HG03103 (cell line): Measurements from ENCODE around the gene MAGOH.
A peak's percentile ranks its signal among the peaks of the same experiment; 100 is the strongest.
"Not testable (repeated sequence)": the region's sequence is repeated elsewhere in the genome, so short reads cannot be mapped to it uniquely, and the experiment has no call there.

Experiments
- ATAC-seq: cut with Tn5 transposase; IDR thresholded peaks from one replicate; pipeline ENCODE4 v1.9.1; 2021; ENCODE audit warnings: low read depth; ENCODE audit not compliant: unreplicated experiment

Gene MAGOH

DNA sequence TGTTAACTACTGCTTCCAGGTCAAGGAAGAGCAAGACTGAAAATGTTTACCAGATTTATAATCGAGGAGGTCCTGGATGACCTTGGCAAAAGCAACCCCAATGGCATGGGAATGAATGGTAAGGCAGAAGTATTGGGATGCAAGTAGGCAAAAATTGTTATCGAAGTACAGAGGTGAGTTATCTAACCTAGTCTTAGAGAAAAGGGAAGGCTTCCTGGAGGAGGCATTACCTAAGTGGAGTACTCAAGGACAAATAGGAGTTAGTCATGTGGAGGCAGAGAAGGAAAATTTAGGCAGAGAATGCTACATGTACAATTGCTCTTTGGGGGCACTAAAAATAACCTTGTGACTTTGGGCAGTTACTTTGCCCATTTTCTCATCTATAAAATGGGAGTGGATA lies 3.5 kb upstream of the MAGOH start:
- ATAC-seq = no peak

DNA sequence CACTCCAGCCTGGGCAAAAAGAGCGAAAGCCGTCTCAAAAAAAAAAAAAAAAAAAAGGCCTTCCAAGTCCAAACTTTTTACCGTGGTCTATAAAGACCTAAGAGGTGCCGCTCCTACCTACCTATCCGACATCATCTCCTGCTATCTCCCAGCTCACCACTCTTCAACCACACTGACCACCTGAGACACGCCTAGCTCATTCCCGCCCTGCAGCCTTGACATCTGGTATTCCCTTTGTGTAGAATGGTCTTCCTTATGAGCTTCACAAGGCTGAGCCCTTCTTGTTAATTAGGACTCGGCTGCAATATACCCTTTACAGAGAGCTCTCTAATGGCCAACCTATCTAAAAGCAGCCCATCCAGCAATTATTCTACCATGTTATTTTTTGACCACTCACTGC lies 680 bp downstream of the MAGOH start:
- no peak for ATAC-seq

DNA sequence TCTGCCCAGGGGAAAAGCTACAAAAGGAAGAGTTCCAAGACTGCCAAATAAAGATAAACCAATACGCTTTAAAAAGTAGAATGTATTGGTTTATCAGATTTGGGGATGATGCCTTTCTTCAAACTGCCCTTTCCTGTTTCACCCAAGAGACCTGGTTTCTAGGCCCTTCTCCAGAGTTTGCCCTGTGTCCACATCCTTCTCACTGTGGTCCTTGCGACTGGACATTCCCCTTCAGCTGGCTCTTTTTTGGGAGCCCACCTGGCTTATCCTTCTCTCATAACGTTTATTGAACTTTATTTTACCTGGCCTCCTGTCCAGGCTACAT lies 17.4 kb downstream of the MAGOH start:
- ATAC-seq = no peak

DNA sequence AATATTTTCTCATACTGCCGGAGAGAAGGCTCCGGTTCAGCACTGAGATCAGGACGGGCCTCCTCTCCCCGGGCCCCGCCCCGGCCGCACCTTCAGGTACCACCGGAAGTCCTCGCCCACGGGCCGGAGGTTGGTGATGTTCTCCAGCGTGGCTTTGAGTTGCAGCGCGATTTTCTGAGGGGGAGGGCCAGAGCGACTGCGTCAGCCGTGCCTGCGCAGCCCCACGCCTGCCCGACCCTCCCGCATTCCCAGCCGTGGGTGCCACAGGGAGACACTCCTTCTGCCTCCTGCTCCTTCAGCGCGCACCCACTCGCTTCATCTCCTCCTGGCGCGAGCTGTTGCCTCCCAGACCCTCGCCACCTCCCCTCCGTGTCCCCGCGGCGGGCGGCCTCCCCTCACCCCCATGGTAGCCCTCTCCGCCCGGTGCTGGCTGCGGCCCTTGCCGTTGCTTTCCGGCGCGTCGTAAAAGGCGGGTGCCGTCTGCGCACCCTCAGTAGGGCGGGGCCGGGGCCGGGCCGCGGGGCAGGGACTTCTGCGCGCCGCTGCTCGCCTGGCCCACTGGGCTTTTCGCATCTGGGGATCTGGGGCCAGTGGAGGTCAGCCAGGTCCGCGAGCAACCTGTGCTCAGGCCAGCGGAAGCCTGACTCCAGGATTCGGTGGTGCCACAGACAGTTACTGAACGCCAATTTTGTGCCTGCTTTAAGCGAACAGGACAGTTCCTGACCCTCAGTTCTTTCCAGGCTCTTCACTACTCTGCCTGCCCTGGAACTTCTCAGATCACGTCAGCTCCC lies 18.0 kb downstream of the MAGOH start, which contains the start of gene CZIB:
Gene CZIB (minus strand): TSS at position 464 of the 791 bp plus-strand sequence. CDS start 59 bp downstream, at position 405.
- ATAC-seq = peak; percentile 94

DNA sequence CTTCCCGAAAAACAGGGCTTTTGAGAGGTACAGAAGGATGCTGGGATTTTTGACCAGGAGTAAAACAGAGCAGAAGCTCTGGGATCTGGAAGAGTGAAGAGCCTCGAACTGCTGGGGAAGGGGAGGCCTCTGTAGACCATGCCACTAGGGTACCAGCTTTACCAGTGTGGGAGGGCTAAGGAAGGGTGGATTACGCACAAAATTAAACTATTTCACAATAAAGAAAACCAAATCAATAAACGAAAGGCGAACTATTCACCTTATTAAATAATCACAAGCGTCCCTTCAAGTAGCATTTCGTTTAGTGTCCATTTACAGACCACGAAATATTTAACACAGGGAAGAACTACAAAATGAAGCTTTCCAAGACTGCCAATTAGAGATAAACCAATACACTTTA lies 18.6 kb downstream of the MAGOH start:
- ATAC-seq = no peak

DNA sequence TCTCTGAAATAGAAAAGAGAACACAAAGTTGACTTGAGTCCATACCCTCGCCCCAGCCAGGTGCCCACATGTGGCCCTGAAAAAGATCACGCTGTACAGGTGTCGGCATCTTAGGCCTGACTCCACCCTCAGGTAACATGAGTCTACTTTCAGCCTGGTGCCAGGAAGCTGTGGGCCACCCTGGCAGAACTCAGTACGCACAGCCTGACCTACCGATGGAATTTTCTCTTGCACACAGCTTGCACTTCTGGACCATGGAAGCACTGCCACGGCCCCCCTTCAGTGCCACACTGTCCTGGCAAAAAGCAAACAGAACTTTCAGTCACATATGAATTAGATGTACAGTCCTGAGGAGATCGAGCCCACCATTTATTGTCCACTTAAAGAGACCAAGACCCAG lies 20.1 kb downstream of the MAGOH start:
- no peak for ATAC-seq

DNA sequence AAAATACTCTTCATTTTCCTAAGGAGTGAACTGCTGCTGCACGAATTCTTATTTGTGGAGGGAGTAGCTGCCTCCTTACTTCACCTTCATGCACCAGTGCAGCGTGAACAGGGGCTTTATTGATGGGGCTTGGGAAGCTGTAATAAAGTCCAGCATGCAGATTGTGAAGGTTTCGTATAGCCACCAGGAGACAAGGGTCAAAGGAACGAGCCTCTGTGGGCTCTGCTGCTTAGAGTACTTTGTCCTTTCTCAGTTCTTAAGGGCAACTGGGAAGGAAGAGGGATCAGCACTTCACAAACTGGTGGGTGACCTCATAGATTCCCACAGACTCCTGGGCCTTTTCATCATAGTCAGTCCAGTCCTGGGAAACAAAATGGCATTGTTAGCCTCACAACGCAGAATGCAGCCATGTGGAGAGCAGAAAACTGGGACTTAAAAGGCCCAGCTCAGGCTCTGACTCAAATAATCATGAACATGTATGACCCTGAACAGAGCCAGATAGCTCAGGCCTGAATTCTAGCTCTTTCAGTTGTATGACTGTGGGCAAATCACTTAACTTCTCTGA lies 23.9 kb downstream of the MAGOH start:
- no peak for ATAC-seq

DNA sequence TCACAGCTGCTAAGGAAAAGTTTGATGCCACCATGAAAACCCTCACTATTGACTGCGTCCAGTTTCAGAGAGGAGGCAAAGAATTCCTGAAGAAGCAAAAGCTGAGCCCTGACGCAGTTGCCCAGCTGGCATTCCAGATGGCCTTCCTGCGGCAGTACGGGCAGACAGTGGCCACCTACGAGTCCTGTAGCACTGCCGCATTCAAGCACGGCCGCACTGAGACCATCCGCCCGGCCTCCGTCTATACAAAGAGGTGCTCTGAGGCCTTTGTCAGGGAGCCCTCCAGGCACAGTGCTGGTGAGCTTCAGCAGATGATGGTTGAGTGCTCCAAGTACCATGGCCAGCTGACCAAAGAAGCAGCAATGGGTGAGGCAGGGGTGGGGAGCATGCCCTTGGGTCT lies 27.4 kb downstream of the MAGOH start:
- no peak for ATAC-seq

DNA sequence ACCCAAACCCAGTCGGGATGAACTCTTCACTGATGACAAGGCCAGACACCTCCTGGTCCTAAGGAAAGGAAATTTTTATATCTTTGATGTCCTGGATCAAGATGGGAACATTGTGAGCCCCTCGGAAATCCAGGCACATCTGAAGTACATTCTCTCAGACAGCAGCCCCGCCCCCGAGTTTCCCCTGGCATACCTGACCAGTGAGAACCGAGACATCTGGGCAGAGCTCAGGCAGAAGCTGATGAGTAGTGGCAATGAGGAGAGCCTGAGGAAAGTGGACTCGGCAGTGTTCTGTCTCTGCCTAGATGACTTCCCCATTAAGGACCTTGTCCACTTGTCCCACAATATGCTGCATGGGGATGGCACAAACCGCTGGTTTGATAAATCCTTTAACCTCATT lies 28.0 kb downstream of the MAGOH start:
- ATAC-seq = no peak

DNA sequence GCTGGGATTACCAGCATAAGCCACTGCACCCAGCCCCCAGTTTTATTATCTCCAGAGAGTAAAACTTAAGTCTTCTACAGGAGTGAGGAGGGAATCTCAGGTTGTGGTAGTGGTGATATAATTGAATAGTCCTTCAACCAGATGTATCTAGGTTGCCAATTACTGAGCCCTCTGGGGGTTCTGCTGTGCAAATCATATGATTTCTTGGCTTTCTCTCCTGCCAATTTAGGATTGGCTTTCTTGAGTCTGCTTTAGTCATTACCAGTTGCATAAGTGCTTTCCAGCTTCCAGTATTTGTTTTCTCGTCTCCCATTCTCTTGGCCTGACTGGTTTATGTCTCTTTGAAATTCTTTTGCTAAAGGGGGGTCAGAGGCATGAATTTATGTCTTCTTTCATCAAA lies 30.6 kb downstream of the MAGOH start:
- no peak for ATAC-seq

DNA sequence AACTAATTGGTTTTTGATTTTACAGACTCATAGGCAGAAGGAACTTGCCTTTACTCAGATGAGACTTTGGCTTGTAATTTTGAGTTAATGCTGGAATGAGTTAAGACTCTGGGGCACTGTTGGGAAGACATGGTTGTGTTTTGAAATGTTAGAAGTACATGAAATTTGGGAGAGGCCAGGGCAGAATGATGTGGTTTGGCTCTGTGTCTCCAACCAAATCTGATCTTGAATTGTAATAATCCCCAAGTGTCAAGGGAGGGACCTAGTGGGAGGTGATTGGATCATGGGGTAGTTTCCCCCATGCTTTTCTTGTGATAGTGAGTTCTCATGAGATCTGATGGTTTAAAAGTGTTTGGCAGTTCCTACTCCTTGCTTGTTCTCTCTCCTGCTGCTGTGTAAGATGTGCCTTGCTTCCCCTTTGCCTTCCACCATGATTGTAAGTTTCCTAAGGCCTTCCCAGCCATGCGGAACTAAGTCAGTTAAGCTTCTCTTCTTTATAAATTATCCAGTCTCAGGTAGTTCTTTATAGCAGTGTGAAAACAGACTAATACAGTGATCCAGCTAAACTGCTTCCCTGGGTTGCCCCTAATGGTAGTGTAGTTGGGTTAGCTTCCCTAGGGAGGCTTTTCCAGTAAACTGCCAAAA lies 31.5 kb downstream of the MAGOH start:
- no peak for ATAC-seq

DNA sequence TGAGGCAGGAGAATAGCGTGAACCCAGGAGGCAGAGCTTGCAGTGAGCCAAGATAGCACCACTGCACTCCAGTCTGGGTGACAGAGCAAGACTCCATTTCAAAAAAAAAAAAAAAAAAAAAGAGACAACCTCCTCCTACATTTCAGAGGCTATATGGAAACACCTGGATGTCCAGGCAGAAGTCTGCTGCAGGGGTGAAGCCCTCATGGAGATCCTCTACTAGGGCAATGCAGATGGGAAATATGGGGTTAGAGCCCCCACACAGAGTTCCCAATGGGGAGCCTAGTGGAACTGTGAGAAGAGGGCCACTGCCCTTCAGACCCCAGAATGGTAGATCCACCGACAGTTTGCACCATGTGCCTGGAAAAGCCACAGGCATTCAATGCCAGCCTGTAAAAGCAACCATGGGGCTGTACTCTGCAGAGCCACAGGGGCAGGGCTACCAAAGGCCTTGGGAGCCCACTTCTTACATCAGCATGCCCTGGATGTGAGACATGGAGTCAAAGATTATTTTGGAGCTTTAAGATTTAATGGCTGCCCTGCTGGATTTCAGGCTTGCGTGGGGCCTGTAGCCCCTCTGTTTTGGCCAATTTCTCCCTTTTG lies 32.1 kb downstream of the MAGOH start:
- ATAC-seq = not testable (repeated sequence)

DNA sequence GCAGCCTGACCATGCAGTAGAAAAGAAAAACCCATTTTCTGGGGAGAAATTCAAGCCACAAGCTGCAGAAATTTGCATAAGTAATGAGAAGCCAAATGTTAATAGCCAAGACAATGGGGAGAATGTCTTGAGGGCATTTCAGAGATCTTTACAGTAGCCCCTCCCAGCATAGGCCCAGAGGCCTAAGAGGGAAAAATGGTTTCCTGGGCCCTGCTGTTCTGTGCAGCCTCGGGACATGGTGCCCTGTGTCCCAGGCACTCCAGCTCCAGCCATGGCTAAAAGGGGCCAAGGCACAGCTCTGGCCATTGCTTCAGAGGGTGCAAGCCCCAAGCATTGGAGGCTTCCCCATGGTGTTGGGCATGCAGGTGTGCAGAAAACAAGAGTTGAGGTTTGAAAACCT lies 32.8 kb downstream of the MAGOH start:
- ATAC-seq = not testable (repeated sequence)

DNA sequence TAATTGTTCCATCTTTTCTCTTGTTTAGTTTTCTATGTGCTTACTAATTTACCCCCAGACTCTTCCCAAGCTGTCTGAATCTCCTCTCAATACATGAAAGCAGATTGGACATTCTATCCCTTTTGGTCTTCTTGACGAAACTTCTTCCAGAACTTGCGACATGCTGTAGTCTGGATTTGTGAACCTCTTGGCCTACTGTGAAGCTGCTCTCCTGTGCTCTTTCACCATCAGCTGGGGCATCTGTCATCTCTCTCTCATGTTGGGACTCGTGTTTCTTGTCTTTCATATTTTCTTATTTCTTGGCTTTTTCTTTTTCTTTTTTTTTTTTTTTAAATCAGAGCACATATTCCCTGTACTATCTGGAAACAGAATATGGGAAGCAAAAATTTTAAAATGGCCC lies 34.9 kb downstream of the MAGOH start:
- no peak for ATAC-seq

DNA sequence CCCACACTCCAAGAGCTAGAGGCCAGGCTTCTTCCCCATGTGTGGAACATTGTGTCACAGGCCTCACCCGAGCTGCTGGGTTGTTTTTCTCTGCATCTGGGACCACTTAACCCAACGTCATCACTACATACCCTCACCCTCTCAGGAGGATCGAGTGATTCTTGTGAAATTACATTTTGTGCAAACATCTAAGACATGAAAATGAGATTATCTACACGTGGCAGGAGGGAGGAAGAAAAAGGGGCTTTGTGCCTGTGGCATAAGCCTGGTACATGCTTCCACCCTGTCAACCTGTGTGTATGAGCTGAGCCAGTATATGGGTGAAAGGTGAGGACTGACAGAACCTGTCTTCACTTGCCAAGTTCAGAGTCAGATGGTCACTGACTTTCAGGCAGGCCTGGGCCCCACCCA lies 40.1 kb downstream of the MAGOH start:
- ATAC-seq = no peak

DNA sequence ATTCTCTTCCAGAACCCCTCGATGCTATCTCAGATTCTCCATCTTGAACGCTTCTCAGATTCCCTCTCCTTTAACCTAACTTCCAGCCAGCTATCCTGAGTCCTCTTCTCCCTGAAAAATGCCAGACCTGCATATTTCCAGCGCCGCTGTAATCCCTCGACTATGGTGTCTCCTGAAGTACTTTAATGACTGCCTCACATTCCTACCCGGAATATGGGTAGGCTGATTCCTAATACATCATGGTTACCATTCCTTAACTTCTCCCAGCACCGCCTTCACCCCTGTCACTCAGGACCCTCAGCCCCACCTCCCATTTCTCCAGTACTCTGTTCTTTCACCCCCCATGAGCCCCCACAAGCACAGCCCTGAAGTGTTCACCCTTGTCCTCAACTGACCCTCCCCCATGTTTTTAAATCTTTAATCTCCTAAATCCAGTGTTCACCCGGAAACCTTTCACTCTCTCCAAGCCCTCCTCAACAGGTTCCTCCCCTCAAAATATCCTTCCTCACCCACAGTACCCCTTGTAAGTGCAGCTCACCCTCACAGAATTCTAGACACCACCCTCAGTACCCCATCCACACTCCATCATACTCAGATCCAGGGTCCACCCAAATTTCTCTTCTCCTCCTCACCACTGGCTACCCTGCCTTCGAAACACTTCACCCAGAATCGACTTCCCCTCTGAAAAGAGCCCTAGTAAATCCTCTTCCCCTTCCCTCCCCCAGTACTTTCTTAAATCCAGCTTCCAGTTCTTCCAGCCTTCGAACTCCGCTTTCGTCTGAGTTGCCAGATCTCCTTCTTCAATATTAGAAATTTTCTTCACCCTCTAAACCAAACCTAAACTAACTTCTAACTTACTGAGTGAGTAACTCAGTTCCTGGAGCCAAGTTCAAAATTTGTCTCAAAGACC lies 40.8 kb downstream of the MAGOH start:
- ATAC-seq = no peak

DNA sequence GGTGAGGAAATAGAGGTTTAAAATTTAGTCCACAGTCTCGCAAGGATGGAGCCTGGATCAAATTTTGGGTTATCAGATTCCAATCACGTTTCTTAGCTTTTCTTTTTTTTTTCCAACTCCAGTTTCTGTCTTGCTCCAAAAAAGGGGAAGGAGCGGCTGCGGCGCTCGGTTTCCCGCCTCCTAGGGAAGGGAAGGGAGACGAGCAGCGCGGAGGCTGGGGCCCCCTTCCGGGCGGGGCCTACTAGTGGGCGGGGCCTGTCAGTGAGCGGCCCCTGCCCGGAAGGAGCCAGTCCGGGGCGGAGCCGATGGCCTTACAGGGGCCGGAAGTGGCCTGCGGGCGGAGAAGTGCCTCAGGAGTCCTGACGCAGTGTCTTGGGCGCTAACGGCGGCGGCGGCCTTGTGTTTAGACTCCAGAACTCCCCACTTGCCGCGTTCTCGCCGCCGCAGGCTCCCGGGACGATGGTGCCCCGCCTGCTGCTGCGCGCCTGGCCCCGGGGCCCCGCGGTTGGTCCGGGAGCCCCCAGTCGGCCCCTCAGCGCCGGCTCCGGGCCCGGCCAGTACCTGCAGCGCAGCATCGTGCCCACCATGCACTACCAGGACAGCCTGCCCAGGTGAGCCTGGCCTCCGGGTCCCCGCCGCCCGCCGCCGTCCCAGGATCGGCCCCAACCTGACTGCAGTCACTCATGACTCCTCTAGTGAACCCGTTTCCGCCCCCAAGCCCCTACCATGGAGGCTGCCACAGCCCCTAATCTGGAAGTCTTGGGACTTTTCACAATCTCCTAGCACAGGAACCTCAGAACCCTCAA lies 41.6 kb downstream of the MAGOH start, which contains the start of gene CPT2:
Gene CPT2 (plus strand): TSS at position 340 of the 806 bp plus-strand sequence. CDS start 120 bp downstream, at position 460.
- ATAC-seq = peak; percentile 99

DNA sequence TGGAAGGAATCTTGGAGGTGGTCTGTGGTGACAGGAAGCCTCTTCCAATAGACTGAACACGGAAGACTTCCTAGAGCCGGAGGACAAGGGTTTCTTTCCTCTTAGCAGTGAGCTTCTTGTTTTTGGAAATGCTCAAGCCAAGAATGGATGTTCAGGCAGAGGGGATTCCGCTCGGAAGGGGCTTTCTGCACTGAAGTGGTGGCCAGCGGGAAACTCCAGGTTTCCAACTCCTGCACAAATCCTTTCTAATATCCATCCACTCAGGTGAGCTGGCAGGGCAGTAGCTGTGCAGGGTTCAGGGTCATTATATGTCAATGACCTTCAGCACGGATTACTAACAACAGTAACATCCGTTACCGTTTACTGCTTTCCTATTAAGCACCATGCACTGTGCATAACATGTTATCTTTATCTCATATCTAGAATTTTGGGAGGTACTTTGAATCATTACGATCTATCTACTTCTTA lies 42.3 kb downstream of the MAGOH start:
- no peak for ATAC-seq

DNA sequence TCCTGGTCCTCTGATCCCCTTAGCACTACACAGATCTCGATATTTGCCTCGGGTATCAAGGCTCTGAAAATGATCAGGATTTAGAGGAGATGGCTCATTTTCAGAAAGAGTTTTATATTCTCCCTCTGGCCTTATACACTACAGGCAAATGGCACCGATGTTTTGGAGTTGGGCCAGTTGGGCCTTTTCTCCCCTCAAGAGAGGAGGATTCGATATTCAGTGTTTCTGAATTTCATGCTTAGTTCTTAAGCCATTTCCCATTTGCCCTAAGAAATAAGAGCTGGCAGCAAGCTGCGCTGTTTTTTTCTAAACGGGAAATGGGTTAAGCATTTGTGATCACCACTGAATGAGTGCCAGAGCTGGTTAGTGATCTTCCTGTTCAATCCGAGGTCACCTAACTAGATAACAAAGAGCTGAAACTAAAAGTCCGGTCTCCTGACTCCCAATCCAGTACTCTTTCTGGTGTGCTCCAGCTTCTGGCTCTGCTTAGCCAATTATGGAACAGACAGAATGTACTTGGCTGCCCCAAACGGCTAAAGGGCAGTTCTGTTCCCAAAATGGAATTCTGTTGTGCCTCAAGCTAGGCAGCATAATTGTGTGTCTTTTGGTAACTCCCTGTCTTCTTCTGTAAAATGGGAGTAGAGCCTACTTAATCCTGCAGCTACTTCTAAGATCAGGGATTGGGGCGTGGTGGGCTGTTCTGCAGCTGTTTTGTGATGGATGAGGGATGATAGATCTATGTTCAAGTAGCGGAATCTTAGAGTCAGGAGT lies 42.9 kb downstream of the MAGOH start:
- ATAC-seq = no peak
